Stimulated activated naive CD8-positive, alpha-beta T cell treated with anti-CD3 and anti-CD28 coated beads, Interleukin-15, Interleukin-2, amounts not matched to agents 100 U/mL and 50 U/mL, for 24 hours (primary cell): ENCODE results near the gene WDFY2.

Source experiments
- ATAC-seq: fragments of 150-1000 bp; cut with Tn5 transposase; one replicate; pipeline ENCODE4 v1.10.0; 2021
- DNase-seq: peaks from one replicate; pipeline ENCODE4 v3.0.0; 2021

The WDFY2 gene

DNA sequence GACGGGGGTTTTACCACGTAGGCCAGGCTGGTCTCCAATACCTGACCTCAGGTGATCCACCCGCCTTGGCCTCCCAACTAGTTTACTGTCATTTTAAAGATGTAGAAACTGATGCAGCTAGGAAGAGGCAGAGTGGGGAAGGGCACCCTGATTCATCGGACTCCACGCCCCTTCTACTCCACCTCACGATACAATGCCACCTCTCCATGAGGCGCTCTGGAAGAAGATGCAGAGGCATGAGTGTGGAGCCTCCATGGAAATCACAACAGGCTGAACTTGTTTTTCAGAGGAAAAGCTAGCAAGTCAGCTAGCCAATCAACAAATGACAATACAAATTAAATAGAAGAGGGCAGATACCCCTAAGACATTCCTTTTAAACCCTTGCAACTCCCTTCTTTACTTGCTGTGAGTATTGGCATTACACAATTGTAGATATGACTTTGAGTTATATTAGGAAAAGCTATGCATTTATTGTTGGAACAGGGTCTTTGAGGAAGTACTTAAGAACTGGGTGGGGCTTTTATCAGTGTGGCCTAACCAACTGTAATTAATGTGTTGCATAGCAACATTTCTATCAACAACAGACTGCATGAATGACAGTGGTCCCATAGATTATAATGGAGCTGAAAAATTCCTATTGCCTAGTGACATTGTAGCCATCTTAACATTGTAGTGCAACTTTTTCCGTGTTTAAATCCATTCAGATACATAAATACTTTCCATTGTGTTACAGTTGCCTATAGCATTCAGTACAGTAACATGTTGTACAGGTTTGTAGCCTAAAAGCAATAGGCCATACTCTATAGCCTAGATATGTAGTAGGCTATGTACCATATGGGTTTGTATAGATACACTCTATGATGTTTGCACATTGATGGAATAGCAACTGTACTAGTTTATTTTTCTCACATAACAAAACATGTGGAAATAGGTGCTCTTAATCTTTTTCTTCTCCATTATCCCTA lies 17.6 kb downstream of the WDFY2 start:
- no peak for ATAC-seq
- DNase-seq, result no peak

DNA sequence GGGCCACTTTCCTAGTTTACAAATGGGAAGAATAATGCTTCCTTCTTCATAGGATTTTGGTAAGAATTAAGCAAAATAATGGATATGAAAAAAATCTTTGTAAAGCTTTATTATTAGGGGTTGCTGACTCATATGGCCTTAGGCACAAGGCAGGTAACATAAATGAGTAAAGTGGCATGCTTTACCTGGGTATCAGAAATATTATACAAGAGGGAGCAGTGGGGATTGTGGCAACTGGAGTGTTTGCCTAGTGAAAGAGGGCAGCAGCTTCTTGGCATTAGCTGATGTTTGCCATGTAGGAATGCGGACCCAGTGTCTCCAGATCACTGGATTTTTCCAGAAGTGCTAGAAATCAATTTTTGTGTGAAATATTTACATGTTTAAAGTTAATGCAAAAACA lies 19.5 kb downstream of the WDFY2 start:
- no peak for DNase-seq
- ATAC-seq, result no peak

DNA sequence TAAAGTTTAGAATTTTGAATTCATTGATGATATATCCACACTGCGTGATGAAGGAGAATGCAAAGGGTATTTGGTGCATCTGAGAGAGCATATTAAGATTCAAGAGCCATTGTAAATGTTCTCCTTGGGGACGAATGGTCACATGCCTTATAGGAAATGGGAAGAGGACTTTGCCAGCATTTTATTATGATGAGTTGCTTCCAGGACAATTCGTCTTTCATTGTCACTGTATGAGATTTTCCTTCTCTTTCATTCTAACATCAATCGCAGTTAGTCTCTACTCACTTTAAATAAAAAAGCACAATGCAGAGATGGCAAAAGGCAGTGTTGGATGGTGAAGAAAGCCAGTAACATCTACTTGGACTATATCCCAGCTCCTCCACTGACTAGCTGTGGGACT lies 21.4 kb downstream of the WDFY2 start:
- ATAC-seq (no peak), DNase-seq (no peak)

DNA sequence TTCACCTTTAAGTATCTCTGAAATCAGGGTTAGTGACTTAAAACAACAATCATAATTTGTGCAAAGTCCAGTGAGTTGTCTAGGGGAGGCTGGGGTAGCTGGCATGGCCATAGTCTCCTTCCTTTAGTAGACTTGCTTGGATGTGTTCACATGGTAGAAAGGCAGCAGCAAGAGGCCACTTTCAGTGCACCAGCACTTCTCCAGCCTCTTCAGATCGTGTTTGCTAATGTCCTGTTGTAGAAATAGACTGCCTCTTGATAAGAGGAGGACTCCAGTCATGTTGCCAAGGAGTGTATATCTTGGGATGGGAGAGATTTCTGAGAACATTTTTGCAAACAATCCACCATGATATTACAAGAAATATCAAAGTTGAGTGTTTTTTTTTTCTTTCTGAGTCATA lies 22.9 kb downstream of the WDFY2 start:
- DNase-seq (no peak), ATAC-seq (no peak)

DNA sequence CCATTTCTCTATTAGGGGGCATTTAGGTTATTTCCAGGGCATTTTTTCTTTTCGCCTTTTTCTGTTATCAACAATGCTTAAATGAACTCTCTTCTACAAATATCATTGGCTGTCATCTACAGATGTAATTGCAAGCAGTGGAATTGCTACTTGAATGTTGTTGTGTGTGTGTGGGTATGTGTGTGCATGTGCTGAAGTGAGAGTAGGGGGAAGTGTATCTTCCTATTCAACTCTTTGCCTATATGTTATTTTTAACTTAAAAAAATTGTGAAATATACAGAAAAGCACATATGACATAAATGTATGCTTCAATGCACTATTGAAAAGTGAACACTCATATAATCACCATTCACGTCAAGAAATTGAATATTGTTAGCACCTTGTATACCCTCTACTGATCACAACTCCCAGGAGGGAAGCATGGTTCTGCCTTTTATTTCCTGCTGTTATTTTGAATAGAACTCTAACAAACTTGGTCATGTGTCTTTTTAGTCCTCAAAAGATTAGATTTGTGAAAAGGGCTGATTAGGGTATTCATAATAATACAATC lies 24.7 kb downstream of the WDFY2 start:
- DNase-seq (no peak), ATAC-seq (no peak)

DNA sequence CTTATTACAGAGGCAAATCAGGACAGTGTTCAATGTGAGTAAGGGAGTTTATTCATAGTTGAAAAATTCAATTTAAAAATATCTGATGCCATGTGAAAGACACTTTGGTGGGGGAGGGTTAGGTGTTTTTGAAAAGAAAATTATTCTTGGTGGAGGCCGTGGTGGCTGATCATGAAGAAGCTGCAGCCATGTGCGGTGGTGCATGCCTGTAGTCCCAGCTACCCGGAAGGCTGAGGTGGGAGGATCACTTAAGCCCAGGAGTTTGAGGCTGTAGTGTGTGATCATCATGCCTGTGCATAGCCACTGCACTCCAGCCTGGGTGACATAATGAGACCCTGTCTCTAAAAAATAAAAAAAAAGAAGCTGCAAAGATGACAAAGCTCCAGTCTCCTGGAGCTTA lies 28.6 kb downstream of the WDFY2 start:
- ATAC-seq, result no peak
- no peak for DNase-seq

DNA sequence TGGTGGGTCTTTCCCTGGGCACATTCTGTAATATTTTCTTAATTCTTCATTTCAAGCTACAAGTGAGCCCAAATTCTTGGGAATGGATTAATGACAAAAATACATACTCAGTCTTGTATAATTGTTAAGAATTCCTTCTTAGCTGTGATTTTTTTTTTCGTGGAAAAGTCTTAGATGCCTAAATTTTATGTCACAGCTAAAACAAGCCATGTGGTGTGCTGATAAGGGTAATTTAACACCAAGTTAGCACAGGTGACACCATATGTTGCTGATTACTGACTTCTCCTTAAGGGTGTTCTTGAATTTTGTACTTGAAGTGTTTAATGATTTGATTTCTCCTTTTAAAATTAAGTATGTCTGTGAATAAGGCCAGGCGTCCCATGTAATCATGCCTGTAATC lies 29.3 kb downstream of the WDFY2 start:
- no peak for ATAC-seq
- DNase-seq, result no peak

DNA sequence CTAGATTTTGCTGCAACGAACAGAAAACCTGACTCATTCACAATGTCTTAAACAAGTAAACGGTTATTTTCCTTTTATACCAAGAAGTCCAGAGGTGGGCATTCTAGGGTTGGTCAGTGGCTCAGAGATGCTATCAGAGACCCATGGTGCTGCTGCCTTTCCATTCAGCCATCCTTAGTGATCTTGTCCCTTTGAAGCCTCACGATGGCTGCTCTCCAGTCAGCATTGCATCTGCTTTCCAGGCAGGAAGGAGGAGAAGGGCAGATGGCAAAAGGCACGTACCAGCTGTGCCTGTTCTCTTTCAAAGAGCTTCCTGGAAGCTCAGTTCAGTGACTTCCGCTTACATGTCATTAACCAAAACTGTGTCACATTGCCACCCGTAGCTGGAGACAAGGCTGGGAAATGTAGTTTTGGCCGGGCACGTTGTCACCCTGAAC lies 30.1 kb downstream of the WDFY2 start:
- DNase-seq (peak; percentile 58), ATAC-seq (peak; percentile 76)

DNA sequence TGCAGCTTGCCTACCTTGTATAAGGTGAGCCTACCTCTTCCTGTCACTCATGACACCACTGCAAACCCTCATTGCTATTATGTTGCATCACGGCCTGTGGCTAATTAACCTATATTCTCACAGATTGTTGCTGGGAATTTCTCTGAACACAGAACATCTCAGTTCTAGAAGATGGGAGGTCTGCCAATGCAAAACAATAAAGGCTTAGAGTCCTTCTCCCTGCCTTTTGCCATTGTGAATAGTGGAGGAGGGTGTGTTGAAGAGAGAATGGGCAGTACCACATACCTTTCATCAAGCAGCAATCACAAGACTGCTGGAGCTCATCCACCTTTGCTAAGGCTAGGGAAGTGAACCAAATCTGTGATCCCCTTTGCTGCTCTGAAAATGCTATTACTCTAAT lies 34.4 kb downstream of the WDFY2 start:
- ATAC-seq (no peak), DNase-seq (no peak)

DNA sequence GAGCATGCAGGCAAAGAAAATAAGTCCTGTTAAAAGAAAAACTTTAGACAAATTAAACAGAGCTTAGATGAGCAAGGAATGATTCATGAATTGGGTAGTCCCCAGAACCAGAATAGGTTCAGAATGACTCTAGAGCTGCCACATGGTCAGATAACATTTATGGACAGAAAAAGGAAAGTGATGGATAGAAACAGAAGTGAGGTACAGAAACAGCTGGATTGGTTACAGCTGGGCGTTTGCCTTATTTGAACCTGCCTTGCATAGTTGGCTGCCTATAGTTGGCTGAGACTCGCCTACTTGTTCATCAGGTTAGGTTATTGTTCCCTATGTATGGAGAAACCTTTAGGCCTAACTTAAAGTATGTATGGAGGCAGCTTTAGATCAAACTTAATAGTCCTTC lies 35.4 kb downstream of the WDFY2 start:
- peak; percentile 86 for ATAC-seq
- DNase-seq, result peak; percentile 15

DNA sequence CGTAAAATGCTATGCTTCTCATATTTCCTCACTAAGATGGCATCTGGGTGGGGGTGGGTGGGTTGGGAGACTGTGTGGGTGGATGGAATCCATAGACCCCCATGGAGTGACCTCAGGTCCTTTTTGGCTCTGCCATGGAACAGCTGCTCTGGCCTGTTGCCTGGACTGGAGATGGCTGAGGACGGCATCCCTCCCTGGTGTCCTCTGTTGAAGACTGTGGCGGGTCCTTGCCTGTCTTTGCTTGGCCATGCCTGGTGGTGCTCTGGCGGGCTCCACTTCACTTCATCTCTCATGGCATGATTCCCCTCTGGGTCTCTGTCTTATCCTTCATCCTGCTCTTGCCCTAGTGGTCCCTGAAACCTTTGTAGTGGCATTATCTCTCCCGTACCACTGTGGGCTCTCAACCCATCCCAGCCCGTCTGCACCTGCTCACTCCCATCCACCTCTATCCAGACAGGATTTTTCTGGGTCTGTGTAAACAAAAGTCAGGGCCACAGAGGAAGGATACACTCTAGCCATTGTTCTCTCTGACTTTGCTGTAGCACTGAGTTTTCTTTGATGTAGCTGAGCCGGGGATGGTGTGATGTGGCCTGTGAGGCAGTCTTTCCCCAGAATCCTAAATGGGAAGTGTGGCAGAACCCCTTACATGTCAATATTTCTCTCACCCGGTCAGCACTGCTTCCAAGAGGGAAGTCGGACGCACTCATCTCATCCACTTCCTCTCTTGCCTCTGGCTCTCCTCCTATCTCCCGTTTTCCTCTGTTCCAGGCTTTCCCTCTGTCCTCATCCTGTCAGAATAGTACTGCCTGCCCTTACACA lies 36.1 kb downstream of the WDFY2 start:
- DNase-seq (no peak), ATAC-seq (no peak)

DNA sequence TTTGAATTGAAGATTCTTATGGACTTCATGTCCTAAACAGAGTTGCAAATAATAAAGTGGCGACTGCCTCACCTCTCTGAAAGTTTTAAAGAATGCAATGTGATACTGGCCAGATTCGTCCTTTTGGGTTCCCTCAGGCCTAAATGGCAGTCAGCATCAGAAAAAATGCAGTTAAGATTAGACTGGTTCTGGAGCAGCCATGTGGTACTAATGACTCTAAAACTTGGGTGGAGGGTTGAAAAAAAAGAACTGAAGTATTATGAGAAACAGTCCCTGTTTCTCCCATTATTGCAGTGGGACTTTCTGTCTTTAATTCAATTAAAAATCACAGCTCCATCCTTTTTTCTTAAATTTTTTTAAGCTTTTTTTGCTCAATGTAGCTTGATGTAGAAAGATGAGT lies 37.3 kb downstream of the WDFY2 start:
- no peak for DNase-seq

DNA sequence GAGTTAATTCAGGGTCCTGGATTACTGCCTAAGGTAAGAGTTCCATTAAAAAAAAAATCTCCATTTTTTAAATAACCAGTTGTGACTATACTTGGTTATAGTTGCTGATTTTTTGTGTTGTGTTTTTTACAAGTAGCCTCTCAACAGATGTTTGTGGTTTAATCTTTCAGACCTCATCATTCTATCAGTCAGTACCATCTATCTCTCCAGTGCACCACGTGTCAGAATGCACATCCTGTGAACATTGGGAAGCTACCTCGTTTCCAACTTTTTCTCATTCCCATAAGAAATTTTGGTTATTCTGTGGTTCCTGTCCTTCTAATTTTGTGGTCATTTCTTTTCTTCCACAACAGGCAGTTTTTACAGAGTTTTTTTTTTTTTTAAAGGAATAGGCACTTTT lies 39.2 kb downstream of the WDFY2 start:
- ATAC-seq (no peak), DNase-seq (no peak)

More for the DNA sequence above, 37.3 kb downstream of the WDFY2 start:
- ATAC-seq, result no peak

DNA sequence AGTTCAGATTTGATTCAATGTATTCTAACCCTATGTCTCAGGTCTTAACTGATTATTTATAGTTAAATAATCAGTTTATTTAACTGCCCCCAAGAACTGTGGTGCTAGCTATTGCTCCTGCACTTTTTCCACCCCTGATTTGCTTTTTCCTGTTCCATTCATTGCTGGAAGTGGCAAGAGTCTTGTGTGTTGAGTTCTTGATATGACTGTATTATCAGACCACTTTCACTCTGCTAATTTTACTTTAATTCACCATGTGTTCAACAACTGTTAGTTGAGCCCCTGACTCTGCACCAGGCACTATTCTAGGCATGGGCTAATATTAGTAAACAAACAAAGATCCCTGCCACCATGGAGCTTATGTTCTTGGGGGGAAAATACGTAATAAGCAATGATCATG lies 39.9 kb downstream of the WDFY2 start:
- DNase-seq (no peak), ATAC-seq (no peak)

DNA sequence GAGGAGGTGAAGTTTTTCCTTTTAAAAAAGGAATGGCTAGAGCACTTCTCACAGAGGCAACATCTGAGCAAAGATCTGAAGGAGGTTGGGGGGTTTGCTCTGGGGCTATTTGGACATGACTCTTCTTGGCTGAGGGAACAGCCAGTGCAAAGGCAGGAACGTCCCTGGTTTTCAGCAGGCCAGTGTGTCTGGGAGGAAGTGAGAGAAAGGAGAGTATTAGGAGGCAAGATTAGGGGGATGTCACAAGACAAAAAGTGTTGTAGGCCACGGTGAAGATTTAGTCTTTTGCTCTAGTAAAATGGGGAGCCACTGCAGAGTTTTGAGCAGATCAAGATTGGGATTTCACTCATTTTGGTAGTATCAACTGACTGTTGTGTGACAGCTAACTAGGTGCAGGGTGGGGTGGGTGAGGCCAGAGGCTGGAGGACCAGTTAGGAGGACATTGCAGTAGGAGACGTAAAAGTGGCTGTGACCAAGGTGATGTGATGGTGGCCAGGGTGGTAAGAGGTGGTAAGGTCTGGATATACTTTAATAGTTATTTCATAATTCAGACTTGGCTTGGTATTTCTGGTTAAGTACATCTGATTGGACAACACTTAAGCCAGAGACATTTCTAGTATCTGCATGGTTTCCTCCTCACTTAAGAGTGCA lies 40.6 kb downstream of the WDFY2 start:
- ATAC-seq (no peak), DNase-seq (no peak)

DNA sequence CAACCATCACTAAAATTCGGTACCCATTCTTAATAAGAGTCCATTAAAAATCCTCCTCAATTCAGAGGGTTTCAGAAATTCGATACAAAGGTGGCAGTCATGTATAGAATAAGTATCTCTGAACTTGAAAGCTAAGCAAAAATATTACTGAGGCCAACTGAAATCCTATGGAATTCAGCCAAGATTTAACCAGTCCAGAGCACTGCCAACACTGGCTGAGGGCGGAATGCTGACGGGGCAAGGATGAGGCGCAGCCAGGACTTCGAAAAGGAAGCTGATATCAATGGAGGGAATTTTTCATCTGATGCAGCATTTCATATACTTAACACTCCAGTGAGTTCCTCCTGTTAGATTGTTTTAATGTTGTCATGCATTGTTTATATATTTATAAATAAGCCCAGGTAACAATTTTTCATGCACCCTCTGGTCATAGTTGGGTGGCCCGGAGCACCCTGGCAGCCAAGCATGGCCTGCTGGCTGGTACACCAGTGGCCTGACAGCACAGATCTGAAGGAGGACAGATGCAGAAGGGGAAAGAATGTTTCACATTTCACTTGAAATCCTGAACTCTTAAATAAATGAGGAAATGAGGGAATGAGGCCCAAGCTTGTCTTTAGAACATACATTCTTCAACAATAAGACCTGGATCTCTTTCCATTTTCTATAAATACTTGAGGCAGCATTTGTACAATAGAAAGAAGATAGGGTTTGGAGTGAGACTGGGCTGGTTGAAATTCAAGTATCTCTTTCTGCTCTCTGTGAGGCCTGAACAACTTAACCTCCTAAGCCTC lies 41.5 kb downstream of the WDFY2 start:
- ATAC-seq (no peak), DNase-seq (no peak)

DNA sequence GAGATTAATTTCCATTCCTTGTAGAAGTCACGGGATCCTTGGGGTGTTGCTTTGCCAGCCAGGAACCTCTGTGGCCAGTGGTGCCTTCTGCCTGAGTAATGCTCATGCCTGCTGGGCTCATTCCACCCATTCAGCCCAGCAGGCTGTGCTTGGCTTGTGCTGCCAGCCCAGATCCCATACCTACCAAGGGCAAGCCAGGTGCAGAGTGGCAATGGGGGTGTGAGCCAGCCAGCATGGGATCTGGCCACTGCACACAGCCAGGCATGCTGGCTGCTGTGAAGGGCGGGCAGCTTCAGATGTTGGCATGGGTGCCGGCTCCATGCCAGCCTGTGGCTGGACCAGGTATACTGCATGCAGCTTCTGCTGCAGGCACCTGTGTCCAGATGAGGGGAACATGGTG lies 42.5 kb downstream of the WDFY2 start:
- no peak for DNase-seq
- no peak for ATAC-seq

DNA sequence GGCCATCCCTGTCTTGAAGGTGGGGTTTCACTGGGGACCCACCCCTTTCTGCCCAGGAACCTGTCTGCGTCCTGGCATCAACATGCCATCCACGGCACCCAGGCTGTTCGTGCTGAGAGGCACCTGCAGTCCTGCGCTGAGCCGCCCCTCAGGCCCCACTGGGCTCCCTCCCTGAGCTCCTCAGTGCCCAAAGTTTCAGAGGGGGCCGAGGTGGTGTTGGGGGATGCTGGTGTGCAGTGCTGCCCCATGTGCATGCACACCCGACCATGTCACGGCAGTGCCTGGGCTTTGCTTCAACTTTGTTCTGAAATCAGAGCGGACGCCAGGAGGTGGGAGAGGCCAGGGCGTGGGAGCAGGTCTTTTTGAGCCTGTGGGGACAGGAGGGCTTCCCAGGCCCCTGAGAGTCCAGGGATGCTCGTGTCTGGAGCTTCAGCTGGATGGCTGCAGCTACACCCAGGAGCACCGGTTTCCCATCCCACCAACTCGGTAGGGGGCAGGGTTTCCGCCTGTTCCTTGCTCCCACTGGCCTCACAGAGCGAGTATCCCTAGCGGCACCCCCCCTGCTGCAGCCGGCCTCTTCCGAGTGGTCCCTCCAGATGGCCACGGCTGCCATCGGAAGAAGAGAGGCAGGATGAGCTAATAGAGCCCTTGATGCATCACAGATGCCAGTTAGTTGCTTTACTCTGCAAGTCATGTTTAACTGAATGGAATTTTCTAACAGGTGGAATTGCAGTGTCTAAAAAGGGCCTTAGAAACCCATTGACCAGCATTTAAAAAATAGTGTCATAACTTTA lies 44.0 kb downstream of the WDFY2 start:
- ATAC-seq, result no peak
- no peak for DNase-seq

DNA sequence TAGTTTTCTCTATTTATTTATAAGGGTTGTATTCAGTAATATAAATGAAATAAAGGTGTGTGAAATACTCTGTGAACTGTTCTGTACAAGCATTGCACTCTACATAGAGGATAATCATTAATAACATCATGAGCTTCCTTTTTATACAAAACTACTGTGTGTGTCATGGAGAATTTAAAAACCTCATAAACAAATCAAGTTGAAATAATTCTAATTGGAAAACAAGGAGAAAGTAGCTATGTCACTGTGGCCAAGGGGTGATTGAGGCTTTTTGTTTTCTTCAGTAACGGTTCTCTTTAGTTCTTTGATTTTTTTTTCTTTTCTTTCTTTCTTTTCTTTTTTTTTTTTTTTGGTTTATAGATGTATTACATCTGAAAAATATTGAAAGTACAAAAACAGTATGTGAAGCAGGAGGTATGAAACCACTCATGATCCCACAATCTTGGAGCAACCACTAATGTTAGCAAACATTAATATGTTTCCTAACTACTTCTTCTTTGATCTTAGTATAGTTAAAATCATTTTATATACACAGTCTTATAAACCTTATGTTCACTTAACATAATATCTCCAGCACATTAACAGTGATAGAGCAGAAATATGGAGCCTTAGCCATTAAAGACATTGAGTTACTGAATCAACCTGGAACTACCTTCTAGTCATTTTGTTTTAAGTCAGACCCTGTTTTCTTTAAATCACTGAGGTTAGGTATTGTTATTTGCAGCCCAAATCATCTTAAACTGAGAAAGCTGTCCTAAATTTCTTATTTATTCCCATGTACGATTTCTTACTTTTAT lies 45.4 kb downstream of the WDFY2 start:
- ATAC-seq, result no peak
- DNase-seq, result no peak

DNA sequence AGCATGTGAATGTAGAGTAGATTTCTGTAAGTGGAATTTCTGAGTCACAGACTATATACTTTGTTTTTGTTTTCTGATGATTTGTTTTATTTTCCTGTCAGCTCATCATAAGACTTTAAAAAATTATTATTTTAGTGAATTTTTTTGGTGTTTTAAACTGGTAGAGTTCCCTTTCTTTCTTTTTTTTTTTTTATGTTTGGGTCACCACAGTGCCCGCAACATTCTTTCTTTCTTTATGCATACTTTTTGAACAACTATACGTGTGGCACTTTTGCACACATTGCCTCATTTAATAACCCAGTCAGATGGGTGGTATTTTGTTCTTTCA lies 46.0 kb downstream of the WDFY2 start:
- ATAC-seq (no peak), DNase-seq (no peak)
